ENCODE results near the gene SOX11.

The SOX11 gene

GRCh38 chr2:5698134-5698533, 6.0 kb downstream of the SOX11 start:
- H3K36me3 ChIP-seq (ENCODE audit: low read length): no peaks in the 10 kb centered on the region
- H3F3A ChIP-seq (ENCODE audit: insufficient read depth): no peaks in the 10 kb centered on the region
- H3K9me2 ChIP-seq (replicated peaks; ENCODE audit: insufficient read depth, low read length): no peaks in the 10 kb centered on the region
- no peak overlapping the region for H3K4me3 ChIP-seq (ENCODE audit: insufficient read depth, low read length, poor library complexity, severe bottlenecking)
- no peaks in the 10 kb centered on the region for H3K79me2 ChIP-seq (ENCODE audit: insufficient read depth, low read length)
- no peaks in the 10 kb centered on the region for H3K9me3 ChIP-seq (ENCODE audit: insufficient read depth, low read length)
- TF ChIP-seq, protein P1, sequence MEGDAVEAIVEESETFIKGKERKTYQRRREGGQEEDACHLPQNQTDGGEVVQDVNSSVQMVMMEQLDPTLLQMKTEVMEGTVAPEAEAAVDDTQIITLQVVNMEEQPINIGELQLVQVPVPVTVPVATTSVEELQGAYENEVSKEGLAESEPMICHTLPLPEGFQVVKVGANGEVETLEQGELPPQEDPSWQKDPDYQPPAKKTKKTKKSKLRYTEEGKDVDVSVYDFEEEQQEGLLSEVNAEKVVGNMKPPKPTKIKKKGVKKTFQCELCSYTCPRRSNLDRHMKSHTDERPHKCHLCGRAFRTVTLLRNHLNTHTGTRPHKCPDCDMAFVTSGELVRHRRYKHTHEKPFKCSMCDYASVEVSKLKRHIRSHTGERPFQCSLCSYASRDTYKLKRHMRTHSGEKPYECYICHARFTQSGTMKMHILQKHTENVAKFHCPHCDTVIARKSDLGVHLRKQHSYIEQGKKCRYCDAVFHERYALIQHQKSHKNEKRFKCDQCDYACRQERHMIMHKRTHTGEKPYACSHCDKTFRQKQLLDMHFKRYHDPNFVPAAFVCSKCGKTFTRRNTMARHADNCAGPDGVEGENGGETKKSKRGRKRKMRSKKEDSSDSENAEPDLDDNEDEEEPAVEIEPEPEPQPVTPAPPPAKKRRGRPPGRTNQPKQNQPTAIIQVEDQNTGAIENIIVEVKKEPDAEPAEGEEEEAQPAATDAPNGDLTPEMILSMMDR (IDR thresholded peaks at IDR 0.05; ENCODE audit: insufficient read depth, low read length, poor library complexity, severe bottlenecking): no peak
- TF ChIP-seq EZH2phosphoT487 (conservative IDR thresholded peaks at IDR 0.05; ENCODE audit: low read length): no peak
- no peaks in the 10 kb centered on the region for H4K20me1 ChIP-seq (ENCODE audit: low read depth, low read length)
- no peak overlapping the region for H3K27ac ChIP-seq (ENCODE audit: low read depth, low read length)
- no peak overlapping the region for H2AFZ ChIP-seq (ENCODE audit: low read depth, low read length, severe bottlenecking)
- H3K4me2 ChIP-seq (ENCODE audit: low read depth, low read length, poor library complexity, severe bottlenecking): no peak overlapping the region
- no peaks in the 10 kb centered on the region for H3K27me3 ChIP-seq (ENCODE audit: low read length)
- H3K9ac ChIP-seq (ENCODE audit: low read length): no peak overlapping the region

- Histone ChIP-seq H3F3A (ENCODE audit: insufficient read depth) (no peaks in the 10 kb centered on the region), H4K20me1 (ENCODE audit: low read depth, low read length) (no peaks in the 10 kb centered on the region), H3K36me3 (ENCODE audit: low read length) (no peaks in the 10 kb centered on the region), H3K27ac (ENCODE audit: low read depth, low read length) (no peak overlapping the region), H3K27me3 (ENCODE audit: low read length) (no peaks in the 10 kb centered on the region), H3K79me2 (ENCODE audit: insufficient read depth, low read length) (no peaks in the 10 kb centered on the region), H3K9me3 (ENCODE audit: insufficient read depth, low read length) (no peaks in the 10 kb centered on the region), H2AFZ (ENCODE audit: low read depth, low read length, severe bottlenecking) (no peak overlapping the region), H3K4me3 (ENCODE audit: insufficient read depth, low read length, poor library complexity, severe bottlenecking) (no peak overlapping the region), H3K9me2 (replicated peaks; ENCODE audit: insufficient read depth, low read length) (no peaks in the 10 kb centered on the region), H3K9ac (ENCODE audit: low read length) (no peak overlapping the region), H3K4me2 (ENCODE audit: low read depth, low read length, poor library complexity, severe bottlenecking) (no peak overlapping the region)
- TF ChIP-seq, protein P1 (IDR thresholded peaks at IDR 0.05; ENCODE audit: insufficient read depth, low read length, poor library complexity, severe bottlenecking): no peak
- no peak for TF ChIP-seq EZH2phosphoT487 (conservative IDR thresholded peaks at IDR 0.05; ENCODE audit: low read length)
Observed at GRCh38 chr2:5699963-5700362, 7.8 kb downstream of the SOX11 start.

DNA sequence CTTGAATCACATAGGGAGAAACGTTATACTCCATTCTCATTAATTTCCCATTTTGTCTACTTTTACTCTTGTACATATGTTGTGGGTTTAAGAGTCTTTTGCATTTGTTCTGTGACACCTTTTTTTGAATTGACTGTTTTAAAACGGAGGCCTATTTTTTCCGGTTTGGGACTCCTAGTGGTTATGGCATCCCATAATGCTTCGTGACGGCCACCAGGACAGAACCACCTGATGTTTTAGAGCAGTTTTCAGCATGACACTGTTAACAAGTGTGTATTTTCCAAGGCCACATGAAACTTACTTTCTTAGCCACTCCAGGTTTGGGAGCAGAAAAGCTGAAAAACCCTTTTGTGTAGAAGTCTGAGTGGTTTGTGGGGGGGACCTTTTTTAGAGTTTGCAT, 8.4 kb downstream of the SOX11 start:
- no peak overlapping the region for H3K27ac ChIP-seq (ENCODE audit: low read depth, low read length)
- TF ChIP-seq EZH2phosphoT487 (conservative IDR thresholded peaks at IDR 0.05; ENCODE audit: low read length): no peak
- TF ChIP-seq, protein P1 (IDR thresholded peaks at IDR 0.05; ENCODE audit: insufficient read depth, low read length, poor library complexity, severe bottlenecking): no peak

More for the DNA sequence above, 8.4 kb downstream of the SOX11 start:
- no peak overlapping the region for H3K9ac ChIP-seq (ENCODE audit: low read length)
- no peak overlapping the region for H3K4me2 ChIP-seq (ENCODE audit: low read depth, low read length, poor library complexity, severe bottlenecking)
- no peak overlapping the region for H2AFZ ChIP-seq (ENCODE audit: low read depth, low read length, severe bottlenecking)
- no peak overlapping the region for H3K4me3 ChIP-seq (ENCODE audit: insufficient read depth, low read length, poor library complexity, severe bottlenecking)
- H3F3A ChIP-seq (ENCODE audit: insufficient read depth): no peaks in the 10 kb centered on the region
- no peaks in the 10 kb centered on the region for H3K36me3 ChIP-seq (ENCODE audit: low read length)
- H3K27me3 ChIP-seq (ENCODE audit: low read length): no peaks in the 10 kb centered on the region
- no peaks in the 10 kb centered on the region for H3K9me2 ChIP-seq (replicated peaks; ENCODE audit: insufficient read depth, low read length)
- H4K20me1 ChIP-seq (ENCODE audit: low read depth, low read length): no peaks in the 10 kb centered on the region
- H3K9me3 ChIP-seq (ENCODE audit: insufficient read depth, low read length): no peaks in the 10 kb centered on the region
- no peaks in the 10 kb centered on the region for H3K79me2 ChIP-seq (ENCODE audit: insufficient read depth, low read length)
